Endothelial cell of umbilical vein (primary cell): ENCODE results near the gene PTGDS. TPM values are rescaled to one million over a fixed set of nuclear protein-coding genes. Genes with fewer than 3 reads are reported as not detected.

Source experiments
- BruUV-seq: library from RNA; stranded (reverse); fragments of 400-500 nt; replicated peaks from 2 replicates; lab custom pipeline; 2021; lab: Mats Ljungman, UMichigan
- CTCF ChIA-PET: fragments of 300-600, 350-600 bp; sonication (Branson Sonifier 250); formaldehyde crosslinking; loops from one replicate; lab custom pipeline; 2021; ENCODE audit warnings: antibody characterized with exemption, inconsistent platforms; lab: Charles Lee
- POLR2A ChIA-PET: fragments of 300-600, 350-600 bp; sonication (Branson Sonifier 250); formaldehyde crosslinking; loops from one replicate; lab custom pipeline; 2021; ENCODE audit warnings: antibody characterized with exemption, inconsistent platforms; lab: Charles Lee
- DNase-seq: peaks from one replicate; pipeline ENCODE4 v3.0.0-alpha.2; 2011; ENCODE audit warnings: low read depth, low spot score
- FAIRE-seq: peaks from 2 replicates; lab custom pipeline; 2011; peaks lifted over from hg19 to GRCh38; lab: Jason Lieb, UNC
- H2AFZ ChIP-seq: 2 replicates; pipeline ENCODE4 v1.6.0; 2012; ENCODE audit warnings: low read depth, low read length, control low read depth, inconsistent platforms
- H3K27ac ChIP-seq: 2 replicates; pipeline ENCODE4 v1.5.1; 2011; ENCODE audit warnings: low read depth, mild to moderate bottlenecking, control low read depth, low read length, moderate library complexity; ENCODE audit not compliant: insufficient read depth
- H3K27me3 ChIP-seq, 2 experiments: 2 replicates each; pipeline versions ENCODE4 v1.6.0 to v1.6.1; 2011; ENCODE audit warnings: low read length in 2 of 2, mixed read lengths in 1 of 2; ENCODE audit not compliant: control insufficient read depth in 2 of 2, insufficient read depth in 2 of 2
- H3K36me3 ChIP-seq, 2 experiments: 2 replicates in 1 of 2; 3 replicates in 1 of 2; pipeline ENCODE4 v1.5.1; 2011; ENCODE audit warnings: low read length in 2 of 2, mild to moderate bottlenecking in 1 of 2, moderate library complexity in 1 of 2; ENCODE audit not compliant: control insufficient read depth in 2 of 2, insufficient read depth in 2 of 2; ENCODE audit errors: extremely low read depth in 1 of 2
- H3K4me1 ChIP-seq: 3 replicates; pipeline ENCODE4 v1.5.1; 2011; ENCODE audit warnings: mild to moderate bottlenecking, low read length; ENCODE audit not compliant: control insufficient read depth, insufficient read depth; ENCODE audit errors: extremely low read depth
- H3K4me2 ChIP-seq: 2 replicates; pipeline ENCODE4 v1.6.1; 2011; ENCODE audit warnings: low read length, control low read depth, mixed read lengths; ENCODE audit not compliant: insufficient read depth
- H3K4me3 ChIP-seq, 3 experiments: fragments of 200-600 bp in 1 of 3; sonication (generic), shearing (Covaris generic) in 1 of 3; replicated peaks in 1 of 3; 2 replicates each; pipeline ENCODE4 v1.5.1; 2011 to 2016; ENCODE audit warnings: control low read depth in 3 of 3, low read length in 3 of 3, mild to moderate bottlenecking in 2 of 3, inconsistent platforms in 1 of 3, low read depth in 1 of 3, moderate library complexity in 1 of 3; ENCODE audit not compliant: insufficient read depth in 1 of 3
- H3K79me2 ChIP-seq: 2 replicates; pipeline ENCODE4 v1.6.0; 2012; ENCODE audit warnings: low read length, inconsistent platforms; ENCODE audit not compliant: control insufficient read depth, insufficient read depth
- H3K9ac ChIP-seq: replicated peaks from 2 replicates; pipeline ENCODE3; 2011; ENCODE audit warnings: low read length, control low read depth; ENCODE audit not compliant: insufficient read depth; ENCODE audit errors: extremely low read depth
- H3K9me1 ChIP-seq: replicated peaks from 3 replicates; pipeline ENCODE4 v1.6.0; 2011; ENCODE audit warnings: mild to moderate bottlenecking, low read length; ENCODE audit not compliant: control insufficient read depth, insufficient read depth; ENCODE audit errors: extremely low read depth
- H3K9me3 ChIP-seq: replicated peaks from 2 replicates; pipeline ENCODE4 v1.5.1; 2012; ENCODE audit warnings: low read length, inconsistent platforms; ENCODE audit not compliant: control insufficient read depth, insufficient read depth
- H4K20me1 ChIP-seq: replicated peaks from 2 replicates; pipeline ENCODE3; 2011; ENCODE audit warnings: mild to moderate bottlenecking, low read length; ENCODE audit not compliant: control insufficient read depth, insufficient read depth; ENCODE audit errors: extremely low read depth
- EZH2 ChIP-seq: IDR thresholded peaks from 2 replicates; pipeline ENCODE4 v1.6.1; 2012; ENCODE audit warnings: borderline replicate concordance, low read depth, mild to moderate bottlenecking, moderate library complexity, low read length, inconsistent platforms; ENCODE audit not compliant: severe bottlenecking
- FOS ChIP-seq: IDR thresholded peaks from 2 replicates; pipeline ENCODE4 v1.6.1; 2011; ENCODE audit warnings: mild to moderate bottlenecking, low read length, moderate library complexity, borderline replicate concordance; ENCODE audit not compliant: insufficient read depth
- GATA2 ChIP-seq: IDR thresholded peaks from 2 replicates; pipeline ENCODE4 v1.7.0; 2011; ENCODE audit warnings: low read depth, mild to moderate bottlenecking, moderate library complexity, mixed read lengths, low read length; ENCODE audit not compliant: insufficient read length, insufficient read depth
- JUN ChIP-seq: IDR thresholded peaks from 2 replicates; pipeline ENCODE4 v1.6.1; 2011; ENCODE audit warnings: borderline replicate concordance, low read depth; ENCODE audit not compliant: insufficient read length, insufficient read depth
- MYC ChIP-seq: IDR thresholded peaks from one replicate; pipeline ENCODE4 v1.6.1; 2011; ENCODE audit warnings: mild to moderate bottlenecking, low read depth, low read length
- POLR2A ChIP-seq: IDR thresholded peaks from 2 replicates; pipeline ENCODE4 v1.6.1; 2012; ENCODE audit warnings: low read depth, mild to moderate bottlenecking, control low read depth, low read length
- POLR2AphosphoS5 ChIP-seq: IDR thresholded peaks from 2 replicates; pipeline ENCODE4 v1.6.1; 2012; ENCODE audit warnings: low read depth, mild to moderate bottlenecking, control low read depth, low read length, moderate library complexity; ENCODE audit not compliant: insufficient read depth
- dilution Hi-C: fragments of 300-500 bp; cut with MboI; formaldehyde crosslinking; loops from one replicate; pipeline ENCODE4 v1.15.0; 2019; ENCODE audit warnings: low sequenced_read_pairs; ENCODE audit not compliant: extremely low pct_ligation_motif_present
- intact Hi-C: fragments of 100-400 bp; cut with micrococcal nuclease; formaldehyde crosslinking; loops from one replicate; pipeline ENCODE4 v1.10.0; 2022
- polyA plus RNA-seq, 4 experiments: library from polyadenylated mRNA; depleted of rRNA in 3 of 4; stranded (reverse) in 3 of 4; unstranded in 1 of 4; fragments of >200 nt; gene quantifications; 2 replicates each; pipeline versions ENCODE4 v1.2.1 to v1.2.3, GENCODE V29; 2011 to 2012; ENCODE audit warnings: missing spikeins in 1 of 4
- total RNA-seq: library from RNA; stranded (reverse); gene quantifications from 2 replicates; pipeline ENCODE4 v1.2.3, GENCODE V29; 2021
- TF ChIP-seq, protein P1 (sequence below), 2 donors: IDR thresholded peaks; 1 replicate in 1 of 2; 2 replicates in 1 of 2; pipeline ENCODE4 v1.5.1; 2011; ENCODE audit warnings: low read length in 2 of 2, mild to moderate bottlenecking in 2 of 2, moderate library complexity in 2 of 2, control low read depth in 1 of 2, inconsistent platforms in 1 of 2, low read depth in 1 of 2; ENCODE audit not compliant: insufficient read depth in 1 of 2; ENCODE audit errors: extremely low read depth in 1 of 2
- TF ChIP-seq, protein P2 (sequence below): IDR thresholded peaks from 2 replicates; pipeline ENCODE4 v1.6.1; 2011; ENCODE audit not compliant: insufficient read depth, insufficient read length

The PTGDS gene
- total and polyA plus RNA-seq, 2 donors (not counting 3 experiments of a cell fraction or from before 2014, with no cell fraction given), result not detected

DNA sequence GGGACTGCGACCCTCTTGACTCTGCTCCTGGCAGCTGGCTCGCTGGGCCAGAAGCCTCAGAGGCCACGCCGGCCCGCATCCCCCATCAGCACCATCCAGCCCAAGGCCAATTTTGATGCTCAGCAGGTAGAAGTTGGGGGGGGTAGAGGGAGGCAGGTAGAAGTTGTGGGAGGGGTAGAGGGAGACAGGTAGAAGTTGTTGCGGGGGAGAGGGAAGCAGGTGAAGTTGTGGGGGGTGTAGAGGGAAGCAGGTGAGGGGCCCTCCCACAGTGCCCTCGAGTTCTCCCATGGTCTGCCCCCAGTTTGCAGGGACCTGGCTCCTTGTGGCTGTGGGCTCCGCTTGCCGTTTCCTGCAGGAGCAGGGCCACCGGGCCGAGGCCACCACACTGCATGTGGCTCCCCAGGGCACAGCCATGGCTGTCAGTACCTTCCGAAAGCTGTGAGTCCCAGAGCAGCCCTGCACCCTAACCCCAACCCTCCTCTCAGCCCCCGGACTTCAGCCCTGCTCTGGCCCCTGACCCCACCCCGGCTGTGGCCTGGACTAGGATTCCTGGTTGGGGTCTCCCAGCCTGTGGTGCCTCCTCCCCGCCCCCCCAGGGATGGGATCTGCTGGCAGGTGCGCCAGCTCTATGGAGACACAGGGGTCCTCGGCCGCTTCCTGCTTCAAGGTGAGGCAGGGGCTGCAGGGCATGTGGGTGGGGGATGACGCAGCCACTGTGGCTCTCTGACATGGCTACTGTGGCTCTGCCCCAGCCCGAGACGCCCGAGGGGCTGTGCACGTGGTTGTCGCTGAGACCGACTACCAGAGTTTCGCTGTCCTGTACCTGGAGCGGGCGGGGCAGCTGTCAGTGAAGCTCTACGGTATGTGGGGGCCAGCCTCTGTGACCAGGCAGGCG, 31.7 kb upstream of the PTGDS start:
- no TSS peak for BruUV-seq
- H3K27me3 ChIP-seq, result no peaks in the 10 kb centered on the region

More for the DNA sequence above, 31.7 kb upstream of the PTGDS start:
- no peaks in the 10 kb centered on the region for H4K20me1 ChIP-seq
- H3K4me3 ChIP-seq, result no peak overlapping the region
- H2AFZ ChIP-seq, result no peak overlapping the region
- no peak overlapping the region for H3K4me2 ChIP-seq
- intact Hi-C loops, result loop anchor here (2.0 to 5.0 kb wide), 2 partner anchors 47 to 97 kb away; partner anchors contain the start of genes PAXX and PHPT1
- no peaks in the 10 kb centered on the region for H3K9me3 ChIP-seq
- no peak overlapping the region for H3K27ac ChIP-seq
- POLR2A ChIA-PET, result no interaction called here
- DNase-seq (no peak), FAIRE-seq (no peak)
- dilution Hi-C loops, result loop anchor here (25.0 kb wide), 1 partner anchor 133 kb away; the partner anchor contains the start of gene RABL6
- TF ChIP-seq GATA2 (no peak), POLR2A (no peak), FOS (no peak), MYC (no peak), POLR2AphosphoS5 (no peak), JUN (no peak), EZH2 (no peak)
- TF ChIP-seq, protein P1, sequence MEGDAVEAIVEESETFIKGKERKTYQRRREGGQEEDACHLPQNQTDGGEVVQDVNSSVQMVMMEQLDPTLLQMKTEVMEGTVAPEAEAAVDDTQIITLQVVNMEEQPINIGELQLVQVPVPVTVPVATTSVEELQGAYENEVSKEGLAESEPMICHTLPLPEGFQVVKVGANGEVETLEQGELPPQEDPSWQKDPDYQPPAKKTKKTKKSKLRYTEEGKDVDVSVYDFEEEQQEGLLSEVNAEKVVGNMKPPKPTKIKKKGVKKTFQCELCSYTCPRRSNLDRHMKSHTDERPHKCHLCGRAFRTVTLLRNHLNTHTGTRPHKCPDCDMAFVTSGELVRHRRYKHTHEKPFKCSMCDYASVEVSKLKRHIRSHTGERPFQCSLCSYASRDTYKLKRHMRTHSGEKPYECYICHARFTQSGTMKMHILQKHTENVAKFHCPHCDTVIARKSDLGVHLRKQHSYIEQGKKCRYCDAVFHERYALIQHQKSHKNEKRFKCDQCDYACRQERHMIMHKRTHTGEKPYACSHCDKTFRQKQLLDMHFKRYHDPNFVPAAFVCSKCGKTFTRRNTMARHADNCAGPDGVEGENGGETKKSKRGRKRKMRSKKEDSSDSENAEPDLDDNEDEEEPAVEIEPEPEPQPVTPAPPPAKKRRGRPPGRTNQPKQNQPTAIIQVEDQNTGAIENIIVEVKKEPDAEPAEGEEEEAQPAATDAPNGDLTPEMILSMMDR (IDR thresholded peaks at IDR 0.05; ENCODE audit: extremely low read depth in 1 of 2, insufficient read depth in 1 of 2, low read depth in 1 of 2, low read length in 2 of 2), result no peak
- TF ChIP-seq, protein P2, sequence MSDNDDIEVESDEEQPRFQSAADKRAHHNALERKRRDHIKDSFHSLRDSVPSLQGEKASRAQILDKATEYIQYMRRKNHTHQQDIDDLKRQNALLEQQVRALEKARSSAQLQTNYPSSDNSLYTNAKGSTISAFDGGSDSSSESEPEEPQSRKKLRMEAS, result no peak
- H3K9ac ChIP-seq, result no peak overlapping the region
- H3K9me1 ChIP-seq, result no peaks in the 10 kb centered on the region
- peaks cover 26% of the 10 kb centered on the region for H3K79me2 ChIP-seq
- CTCF ChIA-PET, result interaction anchor here (0.8 kb wide), 1 partner anchor 84 kb away, joined by 3 read pairs; no protein-coding TSS in a partner anchor
- H3K36me3 ChIP-seq, result peaks cover 2 to 17% of the 10 kb centered on the region in 2 experiments
- peaks cover 5% of the 10 kb centered on the region for H3K4me1 ChIP-seq
